Measurements from ENCODE around the gene KMT5B. TPM values are rescaled to one million over a fixed set of nuclear protein-coding genes. Genes with fewer than 3 reads are reported as not detected.

KMT5B gene
- total and polyA plus RNA-seq, 2 experiments from 2014 or later = 26.4 to 31.0 TPM

- TF ChIP-seq EZH2 (IDR thresholded peaks at IDR 0.05; ENCODE audit: low read depth, unreplicated experiment) = no peak
- TF ChIP-seq POLR2AphosphoS5 (IDR thresholded peaks at IDR 0.05; ENCODE audit: low read depth) = no peak
- TF ChIP-seq CREB1 (CRISPR knock-in tag; IDR thresholded peaks at IDR 0.05; ENCODE audit: low read depth) = no peak
- no peak for TF ChIP-seq EZH2phosphoT487 (IDR thresholded peaks at IDR 0.05; ENCODE audit: unreplicated experiment)
- no peak for TF ChIP-seq JUNB (IDR thresholded peaks at IDR 0.05; ENCODE audit: unreplicated experiment)
- no peak for TF ChIP-seq ZNF114 (CRISPR knock-in tag; IDR thresholded peaks at IDR 0.05)
Observed at GRCh38 chr11:68262544-68262827, 49.4 kb upstream of the KMT5B start (continued).

- H3K4me3 ChIP-seq = no peak overlapping the region
- peaks cover 7% of the 10 kb centered on the region for H3K27me3 Mint-ChIP-seq (ENCODE audit: insufficient read depth, low read depth, poor library complexity)
- H3K36me3 ChIP-seq (ENCODE audit: insufficient read depth) = peaks cover 9% of the 10 kb centered on the region; the same call in 1 of the 2 replicates
- H3K9me2 ChIP-seq (ENCODE audit: insufficient read depth) = no peaks in the 10 kb centered on the region
- H3K4me3 Mint-ChIP-seq = no peak overlapping the region
- no peaks in the 10 kb centered on the region for H4K20me1 ChIP-seq (replicated peaks; ENCODE audit: insufficient read depth)
- H3K9me3 Mint-ChIP-seq = no peaks in the 10 kb centered on the region
- no peak overlapping the region for H3K4me2 ChIP-seq
- H3F3A ChIP-seq (replicated peaks; ENCODE audit: low read depth) = no peaks in the 10 kb centered on the region
- H3K27me3 ChIP-seq (ENCODE audit: insufficient read depth) = no peaks in the 10 kb centered on the region
- ATAC-seq (no peak), DNase-seq (ENCODE audit: low spot score) (no peak)
- H3K27ac ChIP-seq (ENCODE audit: low read depth) = no peak overlapping the region
- H2AFZ ChIP-seq = no peak overlapping the region
- no peaks in the 10 kb centered on the region for H3K4me1 ChIP-seq (ENCODE audit: insufficient read depth)
- no peaks in the 10 kb centered on the region for H3K79me2 ChIP-seq (replicated peaks; ENCODE audit: insufficient read depth)
- H3K36me3 Mint-ChIP-seq (ENCODE audit: low read depth) = peaks cover 51% of the 10 kb centered on the region
- no peaks in the 10 kb centered on the region for H3K4me1 Mint-ChIP-seq
- H3K27ac Mint-ChIP-seq = no peak overlapping the region
- no peak for TF ChIP-seq EZH2 (IDR thresholded peaks at IDR 0.05; ENCODE audit: low read depth, unreplicated experiment)
- TF ChIP-seq JUNB (IDR thresholded peaks at IDR 0.05; ENCODE audit: unreplicated experiment) = no peak
- no peak for TF ChIP-seq ETS1 (IDR thresholded peaks at IDR 0.05)
- no peak for TF ChIP-seq POLR2AphosphoS5 (IDR thresholded peaks at IDR 0.05; ENCODE audit: low read depth)
- no peak for TF ChIP-seq ZNF331 (CRISPR knock-in tag; IDR thresholded peaks at IDR 0.05; ENCODE audit: low read depth)
- no peak for TF ChIP-seq NANOG (IDR thresholded peaks at IDR 0.05; ENCODE audit: borderline replicate concordance)
- TF ChIP-seq STAT1 (IDR thresholded peaks at IDR 0.05; ENCODE audit: unreplicated experiment) = no peak
- no peak for TF ChIP-seq CTCF (conservative IDR thresholded peaks at IDR 0.05; ENCODE audit: low read depth in 2 of 2)
- TF ChIP-seq CREB1 (CRISPR knock-in tag; IDR thresholded peaks at IDR 0.05; ENCODE audit: low read depth) = no peak
- no peak for TF ChIP-seq ZNF462 (CRISPR knock-in tag; IDR thresholded peaks at IDR 0.05)
- TF ChIP-seq ZNF114 (CRISPR knock-in tag; IDR thresholded peaks at IDR 0.05) = no peak
- no peak for TF ChIP-seq EZH2phosphoT487 (IDR thresholded peaks at IDR 0.05; ENCODE audit: unreplicated experiment)
Observed at GRCh38 chr11:68261749-68262543, 48.9 kb upstream of the KMT5B start.
